Astrocyte of the hippocampus (primary cell): ENCODE data around the gene KCP.

ENCODE experiments used
- DNase-seq: peaks from one replicate; pipeline ENCODE4 v3.0.0; 2011; ENCODE audit warnings: low read depth, low spot score

Gene KCP

GRCh38 chr7:128939075-128939860 lies 28.8 kb upstream of the KCP start:
- DNase-seq, result no peak

GRCh38 chr7:128938544-128939074 lies 28.1 kb upstream of the KCP start:
- DNase-seq, result peak; percentile 26

GRCh38 chr7:128937647-128938543 lies 27.4 kb upstream of the KCP start, which contains the start of gene IRF5:
Gene IRF5, plus strand, starts transcription at chr7:128937927. Its CDS starts 4,155 bp downstream, at chr7:128942082.
- DNase-seq, result peak; percentile 39

- DNase-seq, result no peak
Observed at GRCh38 chr7:128937271-128937646, 26.8 kb upstream of the KCP start.

- DNase-seq, result no peak
Observed at GRCh38 chr7:128936798-128937197, 26.3 kb upstream of the KCP start.

GRCh38 chr7:128935342-128935730 lies 24.8 kb upstream of the KCP start:
- DNase-seq, result no peak

GRCh38 chr7:128934361-128935341 lies 24.1 kb upstream of the KCP start:
- no peak for DNase-seq

GRCh38 chr7:128933180-128933891 lies 22.8 kb upstream of the KCP start:
- DNase-seq, result no peak

GRCh38 chr7:128932862-128933179 lies 22.3 kb upstream of the KCP start:
- DNase-seq, result no peak

- no peak for DNase-seq
Observed at GRCh38 chr7:128931965-128932861, 21.7 kb upstream of the KCP start.

- DNase-seq, result no peak
Observed at GRCh38 chr7:128931190-128931798, 20.8 kb upstream of the KCP start.

- DNase-seq, result no peak
Observed at GRCh38 chr7:128928882-128929788, 18.6 kb upstream of the KCP start.

GRCh38 chr7:128928159-128928813 lies 17.8 kb upstream of the KCP start:
- DNase-seq, result no peak

- DNase-seq, result no peak
Observed at GRCh38 chr7:128924707-128925588, 14.4 kb upstream of the KCP start.

- no peak for DNase-seq
Observed at GRCh38 chr7:128923411-128923800, 12.9 kb upstream of the KCP start.

- no peak for DNase-seq
Observed at GRCh38 chr7:128922496-128923410, 12.2 kb upstream of the KCP start.
